Medulla oblongata (tissue), 1 donor: ENCODE measurements around the gene MGMT.

Source experiments
- DNase-seq: peaks from one replicate; pipeline ENCODE4 v3.0.0-alpha.2; 2015; ENCODE audit errors: extremely low spot score

The MGMT gene

GRCh38 chr10:129760416-129760815 lies 293.4 kb downstream of the MGMT start:
- DNase-seq, result no peak

GRCh38 chr10:129761197-129761972 lies 294.3 kb downstream of the MGMT start:
- DNase-seq, result no peak

GRCh38 chr10:129761981-129762956 lies 295.2 kb downstream of the MGMT start:
- DNase-seq, result no peak

DNA sequence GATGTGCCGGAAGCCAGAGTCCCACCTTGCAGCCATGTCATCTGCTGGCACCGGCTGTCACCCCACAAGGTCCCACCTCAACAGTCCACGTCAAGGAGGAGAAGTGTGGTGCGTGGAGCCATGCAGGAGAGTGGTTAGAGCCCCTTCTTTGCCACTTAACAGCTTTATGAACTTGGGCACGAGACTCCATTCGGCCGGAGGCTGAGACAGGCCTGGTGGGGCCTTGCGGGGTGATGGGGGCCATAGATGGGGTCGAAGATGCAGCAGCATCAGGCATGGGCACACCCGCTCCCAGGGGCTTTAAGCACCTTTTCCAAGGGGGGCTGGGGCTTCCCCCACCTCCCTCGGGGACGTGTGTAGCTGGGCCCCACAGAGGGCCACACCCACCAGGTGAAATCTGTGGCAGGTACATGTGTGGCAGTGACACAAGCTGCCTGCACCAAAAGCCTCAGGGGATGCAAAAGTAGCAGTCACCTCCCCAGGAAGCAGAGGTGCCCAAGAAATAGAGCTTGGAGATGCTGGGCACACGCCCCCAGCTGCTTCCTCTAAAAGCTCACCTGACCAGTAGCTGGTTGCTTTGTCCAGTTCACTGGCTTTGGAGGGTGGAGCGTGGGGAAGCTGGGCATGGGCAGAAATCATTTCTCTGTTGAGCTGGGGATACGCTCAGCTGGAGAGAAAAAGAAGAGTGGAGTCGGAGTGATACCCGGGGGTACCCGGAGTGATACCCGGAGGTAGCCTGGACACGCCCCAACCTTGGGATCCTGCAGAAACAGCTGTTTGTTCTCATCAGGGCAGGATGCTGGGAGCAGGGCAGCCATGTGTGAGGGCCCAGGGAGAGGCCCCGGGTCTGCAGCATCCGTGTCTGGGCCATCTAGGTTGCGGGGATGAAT lies 297.2 kb downstream of the MGMT start:
- DNase-seq, result no peak

DNA sequence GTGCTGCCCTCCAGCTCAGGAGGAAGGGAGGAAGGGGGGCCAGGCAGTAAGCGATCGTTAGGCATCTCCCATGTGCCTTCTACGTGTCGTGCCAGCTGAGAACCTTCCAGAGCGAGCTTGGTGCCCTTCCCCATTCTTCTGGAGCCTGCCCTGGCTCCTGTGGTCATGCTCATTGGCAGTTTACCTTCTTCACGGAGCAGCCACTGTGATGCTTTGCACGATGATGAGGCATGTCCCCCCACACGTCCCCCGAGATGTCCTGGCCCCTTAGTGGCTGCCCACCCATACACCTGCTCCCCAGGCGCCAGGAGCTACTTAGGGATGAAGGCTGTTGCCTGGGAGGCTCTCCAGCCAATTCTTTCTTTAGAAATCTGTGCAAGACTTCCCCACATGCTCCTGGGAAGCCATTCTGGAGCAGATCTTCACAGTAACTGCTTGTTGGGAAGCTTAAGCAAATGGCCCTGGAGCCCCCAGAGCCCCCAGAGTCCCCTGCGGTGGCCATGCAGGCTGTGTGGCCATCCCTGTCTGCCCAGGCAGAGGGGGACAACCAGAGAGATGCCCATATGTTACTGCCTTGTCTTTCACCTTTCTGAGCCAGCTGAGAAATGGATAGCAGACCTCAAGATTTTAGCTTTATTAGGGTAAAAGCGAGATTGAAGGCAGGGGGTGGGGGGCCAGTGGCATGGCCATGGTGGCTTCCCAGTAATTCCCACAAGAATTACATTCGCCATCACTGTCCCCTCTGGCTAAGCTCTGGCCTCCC lies 298.0 kb downstream of the MGMT start:
- no peak for DNase-seq

DNA sequence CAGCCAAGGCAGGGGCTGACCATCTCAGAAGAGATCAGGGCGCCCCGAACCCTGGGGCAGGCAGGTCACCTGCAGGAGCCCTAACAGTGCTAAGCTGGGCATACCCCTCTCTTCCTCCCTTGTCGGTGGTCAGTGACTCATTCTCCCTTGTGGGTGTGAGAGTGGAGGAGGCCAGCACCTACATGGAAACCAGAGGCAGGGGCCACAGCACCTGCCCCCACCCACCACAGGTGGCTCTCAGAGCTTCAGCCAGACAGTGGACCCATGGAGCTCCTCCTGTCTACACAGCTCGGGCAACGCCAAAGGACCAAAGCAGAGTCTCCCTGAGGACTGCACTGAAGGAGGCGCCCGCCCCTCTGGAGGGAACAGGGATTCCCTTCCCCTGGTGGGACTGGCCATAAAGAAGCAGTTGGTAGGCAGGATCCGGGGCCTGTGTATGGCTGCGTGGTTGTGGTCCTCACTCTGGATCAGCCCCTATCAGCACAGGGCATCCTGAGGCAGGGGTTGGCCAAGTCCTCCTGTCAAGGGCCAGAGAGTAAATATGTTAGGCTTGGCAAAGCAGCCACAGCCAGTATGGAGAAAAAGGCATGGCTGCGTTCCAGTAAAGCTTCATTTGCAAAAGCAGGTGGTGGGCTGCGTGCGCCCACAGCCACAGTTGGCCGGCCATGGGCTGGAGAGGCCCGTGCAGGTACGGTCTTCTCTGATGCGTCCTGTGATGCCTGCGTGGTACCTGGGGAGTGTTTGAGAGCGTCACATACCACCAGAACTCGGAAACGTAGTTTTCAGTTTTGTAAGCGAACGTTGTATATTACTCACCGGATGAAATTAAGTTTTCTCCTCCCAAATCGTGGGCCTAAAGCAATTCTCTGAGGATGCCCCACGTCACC lies 298.9 kb downstream of the MGMT start:
- DNase-seq, result no peak

GRCh38 chr10:129766611-129767550 lies 299.8 kb downstream of the MGMT start:
- DNase-seq, result no peak

DNA sequence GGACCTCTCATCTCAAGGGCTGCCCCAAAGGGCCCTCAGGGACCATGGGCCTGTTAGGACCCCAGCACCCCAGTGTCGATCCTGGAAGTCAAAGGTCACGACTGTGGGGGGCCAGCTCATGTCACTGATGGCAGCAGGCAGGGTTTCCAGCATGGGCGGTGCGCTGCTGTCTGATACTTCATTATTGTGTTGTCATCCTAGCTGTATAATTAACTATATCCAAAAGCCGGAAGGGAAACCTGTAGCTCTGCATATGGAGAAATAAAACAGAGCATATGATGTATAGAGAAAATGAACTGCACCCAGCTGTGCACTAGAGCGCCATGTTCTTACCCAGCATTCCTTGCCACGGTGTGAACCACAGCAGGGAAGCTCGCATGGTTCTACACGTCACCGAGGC lies 300.7 kb downstream of the MGMT start:
- no peak for DNase-seq

GRCh38 chr10:129768437-129769355 lies 301.7 kb downstream of the MGMT start:
- DNase-seq, result no peak

GRCh38 chr10:129769381-129770116 lies 302.5 kb downstream of the MGMT start:
- no peak for DNase-seq

- no peak for DNase-seq
Measured at GRCh38 chr10:129770286-129770685, 303.2 kb downstream of the MGMT start.

GRCh38 chr10:129771024-129771423 lies 304.0 kb downstream of the MGMT start:
- DNase-seq, result no peak

DNA sequence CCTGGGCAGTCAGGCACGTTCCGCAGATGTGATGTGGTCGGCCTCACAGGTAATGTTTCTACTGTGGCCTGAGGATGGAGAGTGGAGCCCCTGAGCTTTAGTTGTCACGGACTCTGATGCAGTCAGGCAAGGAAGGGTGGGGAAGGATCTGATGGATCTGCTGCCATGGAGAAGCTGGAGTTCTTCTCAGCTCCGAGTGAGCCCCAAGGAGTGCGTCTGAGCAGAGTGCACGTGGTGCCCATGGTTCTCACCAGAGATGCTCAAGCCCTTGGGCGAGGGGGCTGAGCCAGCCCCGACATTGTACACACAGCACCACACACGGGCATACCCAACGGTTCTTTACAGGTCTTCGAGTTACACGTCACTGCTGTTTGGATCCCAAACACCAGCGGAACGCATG lies 304.5 kb downstream of the MGMT start:
- no peak for DNase-seq

DNA sequence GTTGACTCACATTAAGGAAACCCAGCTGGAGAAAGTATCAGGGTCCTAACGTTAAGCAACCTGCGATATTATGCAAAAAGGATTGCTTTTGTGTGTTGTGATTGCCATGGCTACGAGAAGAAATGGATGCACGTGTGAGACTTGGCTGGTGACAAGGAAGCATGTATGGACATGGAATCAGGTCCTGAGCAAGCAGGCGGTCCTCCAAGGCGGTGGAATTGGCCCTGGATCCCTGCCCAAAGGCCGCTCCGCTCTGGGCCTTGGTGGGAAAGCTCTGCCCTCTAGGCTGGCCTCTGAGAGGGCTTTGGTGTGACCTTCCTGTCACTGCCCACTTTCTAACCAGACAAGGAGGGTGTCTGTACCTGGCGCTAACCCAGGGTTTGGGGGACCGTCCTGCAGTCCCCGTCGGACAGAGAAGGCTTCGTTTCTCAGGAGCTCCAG lies 305.0 kb downstream of the MGMT start:
- DNase-seq, result no peak

DNA sequence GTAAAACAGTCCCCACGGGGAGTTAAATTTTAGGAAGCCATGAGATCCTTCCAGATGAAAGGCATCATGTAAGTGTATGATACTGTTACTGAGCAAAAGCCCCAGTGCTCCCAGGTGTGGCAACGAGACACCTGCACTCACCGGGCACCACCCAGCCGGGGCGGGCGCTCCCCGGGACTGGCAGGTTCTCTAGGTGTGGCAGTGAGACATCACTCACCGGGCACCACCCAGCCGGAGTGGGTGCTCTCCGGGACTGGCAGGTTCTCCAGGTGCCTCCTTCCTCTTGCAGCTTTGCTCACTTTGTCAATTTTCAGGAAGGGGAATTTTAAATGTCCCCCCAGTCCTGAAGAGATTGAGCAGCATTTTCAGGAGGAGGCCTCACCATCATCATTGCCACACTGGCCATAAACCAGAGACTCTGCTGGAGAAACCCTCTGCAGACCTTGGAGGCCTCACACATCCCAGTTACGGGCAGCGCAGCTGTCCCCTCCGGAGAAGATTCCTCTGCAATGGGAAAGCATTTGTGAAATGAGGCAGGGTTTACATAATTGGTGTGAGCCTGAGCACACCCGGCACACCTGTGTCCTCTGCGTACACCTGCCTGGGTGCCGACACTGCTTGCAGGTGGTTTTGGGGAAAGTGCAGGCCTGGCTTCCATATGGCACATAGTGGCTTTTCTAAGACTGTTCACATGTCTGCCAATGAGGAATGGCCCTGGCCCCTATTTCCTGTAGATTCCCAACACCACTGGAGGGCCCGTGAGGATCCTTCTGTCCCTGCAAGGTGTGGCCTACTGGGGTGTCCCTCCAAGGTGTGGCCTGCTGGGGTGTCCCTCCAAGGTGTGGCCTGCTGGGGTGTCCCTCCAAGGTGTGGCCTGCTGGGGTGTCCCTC lies 305.7 kb downstream of the MGMT start:
- no peak for DNase-seq
